ENCODE results near the gene FBRS.
A peak's percentile ranks its signal among the peaks of the same experiment; 100 is the strongest.

Gene FBRS

GRCh38 chr16:30637944-30638343 is 20.3 kb upstream of the FBRS start:
- DNase-seq (ENCODE audit: low read depth, low spot score) = peak; percentile 73
- no peak overlapping the region for H3K4me3 ChIP-seq (ENCODE audit: low read length)

GRCh38 chr16:30641378-30641982 is 16.8 kb upstream of the FBRS start:
- no peak overlapping the region for H3K4me3 ChIP-seq (ENCODE audit: low read length)
- DNase-seq (ENCODE audit: low read depth, low spot score) = no peak

- no peak for DNase-seq (ENCODE audit: low read depth, low spot score)
- no peak overlapping the region for H3K4me3 ChIP-seq (ENCODE audit: low read length)
Observed at GRCh38 chr16:30644334-30644830, 13.8 kb upstream of the FBRS start.

DNA sequence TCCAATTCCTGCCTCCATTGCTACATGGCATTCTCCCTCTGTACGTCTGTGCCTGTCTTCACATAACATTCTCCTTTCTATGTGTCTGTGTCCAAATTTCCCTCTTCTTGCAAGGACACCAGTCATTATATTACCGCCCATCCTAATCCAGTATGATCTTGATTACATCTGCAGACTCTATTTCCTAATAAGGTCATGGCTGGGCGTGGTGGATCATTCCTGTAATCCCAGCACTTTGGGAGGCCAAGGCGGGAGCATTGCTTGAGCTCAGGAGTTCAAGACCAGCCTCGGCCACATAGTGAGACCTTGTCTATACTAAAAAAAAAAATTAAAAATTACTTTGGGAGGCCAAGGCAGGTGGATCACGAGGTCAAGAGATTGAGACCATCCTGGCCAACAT is 12.5 kb upstream of the FBRS start:
- H3K4me3 ChIP-seq (ENCODE audit: low read length) = no peak overlapping the region
- DNase-seq (ENCODE audit: low read depth, low spot score) = no peak

DNA sequence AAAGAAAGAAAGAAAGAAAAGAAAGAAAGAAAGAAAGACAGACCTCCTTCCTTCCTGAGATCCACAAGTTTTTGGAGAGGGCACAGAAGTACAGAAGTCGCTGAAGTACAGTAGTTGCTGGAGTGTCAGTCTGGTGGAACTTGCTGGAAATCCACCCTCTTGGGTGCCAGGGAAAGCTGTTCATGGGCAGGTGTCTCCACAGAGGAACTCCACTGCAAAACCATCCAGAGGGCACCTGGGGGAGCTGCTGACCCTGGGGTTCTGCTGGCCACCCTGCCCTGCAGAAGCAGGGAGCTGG is 11.0 kb upstream of the FBRS start:
- DNase-seq (ENCODE audit: low read depth, low spot score) = no peak
- H3K4me3 ChIP-seq (ENCODE audit: low read length) = no peak overlapping the region

GRCh38 chr16:30649725-30650368 is 8.4 kb upstream of the FBRS start:
- peak overlapping the region; percentile 97 for H3K4me3 ChIP-seq (ENCODE audit: low read length)
- no peak for DNase-seq (ENCODE audit: low read depth, low spot score)

DNA sequence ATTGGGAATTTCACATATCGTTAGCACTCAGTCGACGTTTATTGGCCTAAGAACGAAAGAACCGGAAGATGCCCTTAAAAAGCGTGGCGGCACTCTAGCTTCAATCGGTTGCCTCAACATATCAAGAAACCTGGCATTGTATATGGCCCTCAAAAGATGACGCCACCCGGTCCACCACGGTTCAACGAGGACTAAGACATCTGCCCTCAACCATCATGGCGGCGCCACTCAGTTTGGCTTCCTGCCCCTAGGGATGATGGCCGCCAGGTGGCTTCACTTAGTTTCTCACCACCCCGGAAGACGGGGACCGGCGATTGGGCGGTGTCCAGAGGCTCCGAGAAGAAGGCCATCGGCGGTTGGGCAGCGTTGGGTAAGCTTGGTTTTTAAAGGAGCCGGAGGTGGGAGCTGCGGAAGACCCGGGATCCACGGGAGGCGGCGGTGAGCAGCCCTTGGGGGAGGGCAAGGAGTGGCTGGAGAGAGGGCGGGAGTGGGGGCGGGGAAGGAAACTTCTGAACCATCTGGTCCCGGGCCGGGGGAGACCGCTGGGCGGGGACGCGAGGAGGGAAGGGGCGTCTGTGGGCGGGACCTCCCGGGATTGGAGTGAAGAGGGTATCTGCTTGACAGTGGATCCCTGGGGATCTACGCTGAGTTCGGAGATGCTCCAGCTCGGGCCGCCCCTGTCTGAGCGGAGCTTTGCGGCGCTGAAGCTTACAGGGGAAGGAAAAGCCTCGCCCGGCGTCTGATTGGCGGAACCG is 7.7 kb upstream of the FBRS start, which contains the start of gene PRR14:
Gene PRR14, plus strand, starts transcription at position 592 of the 755 bp plus-strand sequence. CDS start 686 bp downstream, outside the sequence.
- DNase-seq (ENCODE audit: low read depth, low spot score) = peak; percentile 99
- H3K4me3 ChIP-seq (ENCODE audit: low read length) = peak within 1 kb of the TSS; percentile 97

DNA sequence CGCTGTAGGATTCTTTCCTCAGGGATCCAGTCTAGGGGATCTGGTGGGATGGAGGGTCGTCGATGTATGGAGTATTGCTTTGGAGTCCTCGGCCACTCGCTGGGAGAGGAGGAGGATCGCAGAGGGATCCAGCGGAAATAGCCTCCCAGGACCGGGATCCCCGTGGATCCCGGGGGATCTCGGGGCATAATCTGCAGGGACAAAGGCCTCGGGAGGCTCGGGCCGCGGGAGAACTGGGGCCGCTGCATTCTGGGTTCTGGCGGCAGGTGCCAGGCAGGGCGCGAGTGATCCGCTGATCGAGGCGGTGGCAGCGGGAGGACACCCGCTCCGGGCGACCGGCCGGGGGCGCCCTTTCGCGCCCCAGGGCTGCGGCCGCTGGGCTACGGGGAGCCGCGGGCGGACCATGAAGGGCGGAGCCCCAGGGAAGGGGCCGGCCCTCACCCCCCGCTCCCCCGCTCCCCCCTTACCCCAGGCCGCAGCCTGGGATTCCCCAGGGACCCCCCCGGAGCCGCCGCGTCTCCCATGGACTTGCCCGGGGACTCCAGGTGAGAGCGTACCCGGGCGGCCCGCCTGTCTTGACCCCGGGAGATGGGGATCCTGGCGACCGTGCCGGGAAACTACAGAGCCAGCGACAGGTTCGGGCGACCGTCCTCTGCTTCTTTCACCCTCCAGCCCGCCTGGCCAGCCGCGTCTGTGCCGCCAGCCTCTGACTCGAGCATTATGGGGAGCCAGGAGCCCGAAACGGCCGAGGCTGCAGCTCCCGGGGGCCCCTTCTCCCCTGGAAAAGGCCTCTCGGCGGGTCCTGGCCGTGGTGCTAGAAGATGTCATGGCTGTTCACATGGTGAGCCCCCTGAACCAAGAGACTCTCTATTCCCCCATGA is 6.9 kb upstream of the FBRS start:
- peak overlapping the region; percentile 97 for H3K4me3 ChIP-seq (ENCODE audit: low read length)
- DNase-seq (ENCODE audit: low read depth, low spot score) = no peak

DNA sequence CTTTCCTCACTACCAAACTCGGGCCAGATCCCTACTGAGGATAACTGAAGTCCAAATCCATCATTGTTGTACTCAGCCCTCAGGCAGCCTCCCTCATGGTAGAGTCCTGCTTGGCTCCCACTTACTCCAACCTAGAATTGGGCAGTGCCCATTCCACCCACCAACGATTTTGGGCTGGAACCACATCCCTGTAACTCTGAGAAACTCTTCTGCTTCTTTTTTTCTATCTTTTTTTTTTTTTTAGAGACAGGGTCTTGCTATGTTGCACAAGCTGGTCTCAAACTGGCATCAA is 6.3 kb upstream of the FBRS start:
- DNase-seq (ENCODE audit: low read depth, low spot score) = no peak
- peak overlapping the region; percentile 97 for H3K4me3 ChIP-seq (ENCODE audit: low read length)

DNA sequence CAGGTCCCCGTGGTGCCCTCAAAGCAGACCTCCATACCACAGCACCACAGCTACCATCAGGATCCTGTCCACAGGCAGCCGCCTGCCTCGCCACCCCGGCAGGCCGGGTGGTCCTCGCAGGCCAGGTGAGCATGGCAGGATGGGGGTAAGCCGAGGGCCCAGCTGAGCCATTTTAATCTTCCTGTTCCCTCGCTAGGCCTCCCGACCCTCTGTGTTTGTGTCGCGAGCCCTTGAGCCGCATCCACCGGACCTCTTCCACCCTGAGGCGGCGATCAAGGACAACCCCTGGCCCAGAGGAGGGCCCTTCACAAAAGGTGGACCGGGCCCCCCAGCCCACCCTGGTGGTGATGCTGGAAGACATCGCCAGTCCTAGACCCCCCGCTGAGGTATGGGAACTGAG is 5.5 kb upstream of the FBRS start:
- no peak overlapping the region for H3K4me3 ChIP-seq (ENCODE audit: low read length)
- DNase-seq (ENCODE audit: low read depth, low spot score) = no peak

- DNase-seq (ENCODE audit: low read depth, low spot score) = no peak
- H3K4me3 ChIP-seq (ENCODE audit: low read length) = no peak overlapping the region
Observed at GRCh38 chr16:30654856-30655255, 3.4 kb upstream of the FBRS start.

GRCh38 chr16:30655815-30656347 is 2.4 kb upstream of the FBRS start:
- no peak for DNase-seq (ENCODE audit: low read depth, low spot score)
- H3K4me3 ChIP-seq (ENCODE audit: low read length) = no peak overlapping the region

DNA sequence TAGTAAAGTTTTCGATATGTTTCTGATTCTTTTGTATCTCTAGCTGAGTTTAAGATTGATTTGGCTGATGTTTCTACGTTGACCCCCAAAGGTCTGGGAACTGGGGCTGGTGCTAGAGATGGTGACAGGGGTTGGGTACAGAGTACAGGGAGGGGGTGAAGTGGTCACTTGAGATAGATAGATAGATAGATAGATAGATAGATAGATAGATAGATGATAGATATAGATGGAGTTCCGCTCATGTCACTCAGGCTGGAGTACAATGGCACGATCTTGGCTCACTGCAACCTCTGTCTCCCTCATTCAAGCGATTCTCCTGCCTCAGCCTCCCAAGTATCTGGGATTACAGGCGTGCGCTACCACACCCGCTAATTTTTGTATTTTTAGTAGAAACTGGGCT is 1.8 kb upstream of the FBRS start:
- no peak for DNase-seq (ENCODE audit: low read depth, low spot score)
- H3K4me3 ChIP-seq (ENCODE audit: low read length) = no peak overlapping the region

DNA sequence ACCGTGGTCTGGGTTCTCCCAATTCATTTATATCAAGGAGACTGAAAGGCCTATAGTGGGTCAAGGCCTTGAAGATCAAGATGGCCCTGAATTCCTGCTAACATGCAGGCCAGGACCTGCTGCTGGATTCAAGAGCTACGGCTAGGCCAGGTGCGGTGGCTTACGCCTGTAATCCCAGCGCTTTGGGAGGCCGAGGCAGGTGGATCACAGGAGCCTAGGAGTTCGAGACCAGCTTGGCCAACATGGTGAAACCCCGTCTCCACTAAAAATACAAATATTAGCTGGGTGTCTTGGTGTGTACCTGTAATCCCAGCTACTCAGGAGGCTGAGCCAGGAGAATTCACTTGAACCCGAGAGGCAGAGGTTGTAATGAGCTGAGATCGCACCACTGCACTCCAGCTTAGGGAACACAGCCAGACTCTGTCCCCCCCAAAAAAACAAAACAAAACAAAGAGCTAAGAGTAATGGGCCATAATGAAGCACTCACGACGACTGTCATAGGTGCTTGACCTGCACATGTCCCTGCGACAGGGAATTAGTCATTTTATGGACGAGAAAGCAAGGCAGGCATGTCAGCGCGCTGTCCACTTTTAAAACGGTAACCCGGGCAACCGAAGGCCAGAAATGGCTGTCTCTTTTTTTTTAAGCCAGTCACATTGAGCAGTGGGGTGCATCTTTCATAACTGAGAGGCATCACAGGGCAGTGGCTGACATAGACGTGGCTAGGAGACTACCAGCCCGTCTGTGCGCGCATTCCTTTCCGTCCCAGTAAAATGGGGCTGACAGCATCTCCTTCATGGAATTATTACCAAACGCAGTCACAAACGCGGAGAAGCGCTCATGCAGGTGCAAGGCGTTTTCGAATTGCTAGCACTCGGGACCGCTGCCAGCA is 1.0 kb upstream of the FBRS start:
- DNase-seq (ENCODE audit: low read depth, low spot score) = no peak
- H3K4me3 ChIP-seq (ENCODE audit: low read length) = peak overlapping the region; percentile 71

GRCh38 chr16:30658731-30659506 is 688 bp downstream of the FBRS start:
- peak overlapping the region; percentile 87 for H3K4me3 ChIP-seq (ENCODE audit: low read length)
- peak; percentile 96 for DNase-seq (ENCODE audit: low read depth, low spot score)

DNA sequence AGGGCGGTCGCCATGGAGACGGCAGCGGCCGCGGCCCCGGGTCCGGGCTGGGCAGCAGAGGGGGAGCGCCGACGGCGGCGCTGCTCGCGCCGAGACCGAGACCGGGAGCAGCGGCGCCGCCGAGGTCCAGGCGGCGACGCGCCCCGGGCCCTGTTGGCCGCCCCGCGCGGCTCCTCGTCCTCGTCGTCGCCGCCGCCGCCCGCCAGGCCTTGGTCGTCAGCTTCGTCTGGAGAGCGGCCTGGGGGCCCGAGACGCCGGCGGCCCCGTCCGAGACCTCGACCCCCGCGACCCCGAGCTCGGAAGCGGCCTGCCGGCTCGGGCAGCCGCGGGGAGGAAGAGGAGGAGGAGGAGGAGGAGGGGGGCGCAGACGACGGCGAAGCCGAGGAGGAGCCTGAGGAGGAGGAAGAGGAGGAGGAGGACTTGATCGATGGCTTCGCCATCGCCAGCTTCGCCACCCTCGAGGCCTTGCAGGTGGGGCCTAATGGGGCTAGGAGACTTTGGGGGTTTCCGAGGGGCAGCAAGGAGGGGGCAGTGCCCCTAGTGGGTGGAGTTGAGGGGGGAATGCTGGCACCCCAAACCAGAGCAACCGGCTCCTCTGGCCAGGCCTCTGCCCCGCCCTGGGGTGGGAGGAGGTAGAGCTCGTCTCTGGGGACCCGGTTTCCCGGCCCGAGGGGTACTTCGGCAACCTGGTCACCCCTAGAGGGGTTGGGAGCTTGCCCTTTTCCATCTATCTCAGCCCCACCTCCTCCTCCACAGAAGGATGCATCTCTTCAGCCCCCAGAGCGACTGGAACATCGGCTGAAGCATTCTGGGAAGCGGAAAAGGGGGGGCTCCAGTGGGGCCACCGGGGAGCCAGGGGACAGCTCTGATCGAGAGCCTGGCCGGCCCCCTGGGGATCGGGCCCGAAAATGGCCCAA is 1.5 kb downstream of the FBRS start:
- DNase-seq (ENCODE audit: low read depth, low spot score) = peak; percentile 18
- H3K4me3 ChIP-seq (ENCODE audit: low read length) = peak overlapping the region; percentile 87

Measured in Jurkat, Clone E6-1 (cell line).